ENCODE measurements around the gene EFEMP2. TPM values are rescaled to one million over a fixed set of nuclear protein-coding genes. Genes with fewer than 3 reads are reported as not detected.
A peak's percentile ranks its signal among the peaks of the same experiment; 100 is the strongest.

EFEMP2 gene
- total and polyA plus RNA-seq, 10 of the 15 experiments (the other 5 are each of a cell fraction or from before 2014, with no cell fraction given): 0.24 to 13.2 (median 1.3) TPM; not detected in 1

DNA sequence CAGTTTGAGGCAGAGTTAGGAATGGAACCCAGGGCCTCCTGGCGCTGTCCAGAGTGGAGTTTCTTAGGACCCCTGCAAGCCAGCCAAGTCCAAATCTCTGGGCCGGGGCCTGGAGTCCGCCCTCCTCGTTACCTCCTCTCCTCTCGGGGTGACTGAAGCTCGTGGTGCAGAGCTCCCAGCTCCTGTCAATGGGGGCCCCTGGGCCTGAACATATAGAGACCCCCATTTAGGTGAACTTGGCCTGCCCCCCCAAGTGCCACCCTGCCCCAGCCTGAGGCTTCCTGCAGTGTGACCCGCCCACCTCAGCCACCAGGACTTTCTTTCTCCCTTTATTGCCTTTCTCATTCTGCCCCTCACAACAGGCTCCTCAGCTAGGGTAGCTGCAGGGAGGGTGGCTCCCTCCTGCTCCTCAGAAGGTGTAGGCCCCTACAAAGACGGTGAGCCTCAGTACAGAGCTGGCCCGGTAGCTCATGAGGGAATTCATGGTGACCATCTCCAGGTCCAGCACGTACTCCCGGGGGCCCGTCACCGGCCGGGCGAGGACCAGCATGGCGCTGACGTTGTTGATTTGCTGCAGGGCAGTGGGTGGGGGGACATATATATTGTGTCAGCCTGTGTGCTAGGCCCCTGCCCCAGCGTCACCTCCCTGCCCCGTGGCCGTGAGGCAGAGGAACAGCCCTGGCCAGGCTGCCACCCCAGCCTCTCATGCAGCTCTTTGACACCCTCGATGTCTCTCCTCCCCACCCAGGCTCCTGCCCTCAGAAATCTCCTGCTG lies 5.9 kb downstream of the EFEMP2 start:
- intact Hi-C loops (cut with micrococcal nuclease; ENCODE audit: unreplicated experiment) (no loop called here), in situ Hi-C loops (cut with MboI) (loop anchor here (25.0 kb wide), 1 partner anchor 1629 kb away; the partner anchor contains the start of genes DNAJC4, FKBP2, NUDT22 and PPP1R14B)
- Histone ChIP-seq H3K36me3 (ENCODE audit: control insufficient read depth in 2 of 2, insufficient read depth in 2 of 2, low read length in 1 of 2) (peaks cover 23 to 38% of the 10 kb centered on the region in 2 experiments), H2AFZ (ENCODE audit: control insufficient read depth, low read depth, low read length) (no peak overlapping the region), H3K4me2 (ENCODE audit: control insufficient read depth, insufficient read depth) (no peak overlapping the region), H3K4me1 (ENCODE audit: control insufficient read depth, insufficient read depth, low read length) (peaks cover 15% of the 10 kb centered on the region), H3K9ac (ENCODE audit: control insufficient read depth, insufficient read depth, low read length) (no peak overlapping the region), H3K79me2 (ENCODE audit: control insufficient read depth, insufficient read depth, low read length) (peaks cover 10% of the 10 kb centered on the region), H3K9me3 (replicated peaks; ENCODE audit: control insufficient read depth, insufficient read depth, low read length) (no peaks in the 10 kb centered on the region), H3K27ac (ENCODE audit: control insufficient read depth, insufficient read depth) (no peak overlapping the region), H3K4me3 (no peak overlapping the region), H3K27me3 (replicated peaks in 1 of 2; ENCODE audit: control insufficient read depth in 2 of 2, insufficient read depth in 2 of 2, low read length in 1 of 2) (no peaks in the 10 kb centered on the region), H4K20me1 (ENCODE audit: control insufficient read depth, insufficient read depth) (no peaks in the 10 kb centered on the region; the same call in 1 of the 2 replicates)
- POLR2A ChIA-PET: no interaction called here
- FAIRE-seq: no peak
- RAD21 ChIA-PET (ENCODE audit: unreplicated experiment): no interaction called here
- SMC1A ChIA-PET (ENCODE audit: uncharacterized antibody, unreplicated experiment): no interaction called here
- CTCF ChIA-PET: interaction anchor here (0.8 to 1.6 kb wide), 2 partner anchors 18 to 23 kb away, joined by 3 read pairs; no protein-coding TSS in a partner anchor
- BruUV-seq (replicated peaks): no TSS peak
- DNase-seq (ENCODE audit: low read depth, low spot score): no peak
- WGBS (ENCODE audit: insufficient coverage, insufficient replicate concordance, low lambda C conversion rate, missing lambda C conversion rate): 97% methylated on average over 21 of the region's 21 CpGs
- TF ChIP-seq POLR2A (IDR thresholded peaks at IDR 0.05; ENCODE audit: low read depth, low read length) (peak; percentile 62), EZH2 (IDR thresholded peaks at IDR 0.05; ENCODE audit: borderline replicate concordance, control insufficient read depth, low read depth, low read length) (no peak)
- ATAC-seq: no peak

DNA sequence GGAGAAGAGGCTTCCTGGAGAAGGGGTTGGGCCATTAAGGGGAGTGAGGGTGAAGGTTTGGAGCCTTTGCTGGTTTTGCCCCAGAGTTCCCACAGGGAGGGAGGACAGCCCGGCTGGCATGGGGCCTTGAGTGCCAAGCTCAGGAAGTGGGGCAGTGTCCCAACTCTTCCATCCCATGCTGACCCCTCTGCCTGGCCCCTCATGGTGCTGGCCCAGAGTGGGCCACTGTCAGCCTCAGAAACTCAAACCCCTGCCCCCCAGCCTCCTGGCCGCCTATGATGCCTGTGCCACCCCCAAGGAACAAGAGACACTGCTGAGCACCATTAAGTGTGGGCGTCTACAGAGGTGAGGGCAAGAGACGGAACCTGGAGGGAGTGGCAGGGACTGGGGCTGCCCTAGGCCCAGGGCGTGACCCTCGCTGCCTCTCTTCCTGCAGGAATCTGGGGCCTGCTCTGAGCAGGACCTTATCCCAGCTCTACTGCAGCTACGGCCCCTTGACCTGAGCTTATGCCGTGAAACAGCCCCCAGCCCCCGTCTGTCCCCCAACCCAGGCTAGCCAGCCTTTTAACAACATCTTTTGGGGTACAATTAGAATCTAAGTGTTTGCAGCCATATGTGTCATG lies 6.9 kb downstream of the EFEMP2 start:
- intact Hi-C loops (cut with micrococcal nuclease; ENCODE audit: unreplicated experiment): no loop called here
- 91% methylated on average over 9 of the region's 9 CpGs for WGBS (ENCODE audit: insufficient coverage, insufficient replicate concordance, low lambda C conversion rate, missing lambda C conversion rate)
- FAIRE-seq: no peak
- H3K27me3 ChIP-seq (replicated peaks in 1 of 2; ENCODE audit: control insufficient read depth in 2 of 2, insufficient read depth in 2 of 2, low read length in 1 of 2): no peaks in the 10 kb centered on the region
- ChIA-PET SMC1A (ENCODE audit: uncharacterized antibody, unreplicated experiment) (no interaction called here), RAD21 (ENCODE audit: unreplicated experiment) (no interaction called here), CTCF (interaction anchor here (1.6 kb wide), 1 partner anchor 24 kb away, joined by 3 read pairs; no protein-coding TSS in a partner anchor), POLR2A (no interaction called here)
- H3K36me3 ChIP-seq (ENCODE audit: control insufficient read depth in 2 of 2, insufficient read depth in 2 of 2, low read length in 1 of 2): peaks cover 23 to 38% of the 10 kb centered on the region in 2 experiments
- H3K9me3 ChIP-seq (replicated peaks; ENCODE audit: control insufficient read depth, insufficient read depth, low read length): no peaks in the 10 kb centered on the region
- no TSS peak for BruUV-seq (replicated peaks)
- H3K9ac ChIP-seq (ENCODE audit: control insufficient read depth, insufficient read depth, low read length): no peak overlapping the region
- no peak overlapping the region for H2AFZ ChIP-seq (ENCODE audit: control insufficient read depth, low read depth, low read length)
- no peaks in the 10 kb centered on the region; the same call in 1 of the 2 replicates for H4K20me1 ChIP-seq (ENCODE audit: control insufficient read depth, insufficient read depth)
- no peak overlapping the region for H3K4me3 ChIP-seq
- in situ Hi-C loops (cut with MboI): loop anchor here (25.0 kb wide), 1 partner anchor 1628 kb away; the partner anchor contains the start of genes DNAJC4, FKBP2, NUDT22 and PPP1R14B
- peaks cover 17% of the 10 kb centered on the region for H3K4me1 ChIP-seq (ENCODE audit: control insufficient read depth, insufficient read depth, low read length)
- DNase-seq (ENCODE audit: low read depth, low spot score): no peak
- no peak for ATAC-seq
- H3K79me2 ChIP-seq (ENCODE audit: control insufficient read depth, insufficient read depth, low read length): peaks cover 20% of the 10 kb centered on the region
- H3K4me2 ChIP-seq (ENCODE audit: control insufficient read depth, insufficient read depth): no peak overlapping the region
- no peak overlapping the region for H3K27ac ChIP-seq (ENCODE audit: control insufficient read depth, insufficient read depth)
- no peak for TF ChIP-seq SP1 (IDR thresholded peaks at IDR 0.05; ENCODE audit: low read depth, low read length)
- TF ChIP-seq, protein P1, sequence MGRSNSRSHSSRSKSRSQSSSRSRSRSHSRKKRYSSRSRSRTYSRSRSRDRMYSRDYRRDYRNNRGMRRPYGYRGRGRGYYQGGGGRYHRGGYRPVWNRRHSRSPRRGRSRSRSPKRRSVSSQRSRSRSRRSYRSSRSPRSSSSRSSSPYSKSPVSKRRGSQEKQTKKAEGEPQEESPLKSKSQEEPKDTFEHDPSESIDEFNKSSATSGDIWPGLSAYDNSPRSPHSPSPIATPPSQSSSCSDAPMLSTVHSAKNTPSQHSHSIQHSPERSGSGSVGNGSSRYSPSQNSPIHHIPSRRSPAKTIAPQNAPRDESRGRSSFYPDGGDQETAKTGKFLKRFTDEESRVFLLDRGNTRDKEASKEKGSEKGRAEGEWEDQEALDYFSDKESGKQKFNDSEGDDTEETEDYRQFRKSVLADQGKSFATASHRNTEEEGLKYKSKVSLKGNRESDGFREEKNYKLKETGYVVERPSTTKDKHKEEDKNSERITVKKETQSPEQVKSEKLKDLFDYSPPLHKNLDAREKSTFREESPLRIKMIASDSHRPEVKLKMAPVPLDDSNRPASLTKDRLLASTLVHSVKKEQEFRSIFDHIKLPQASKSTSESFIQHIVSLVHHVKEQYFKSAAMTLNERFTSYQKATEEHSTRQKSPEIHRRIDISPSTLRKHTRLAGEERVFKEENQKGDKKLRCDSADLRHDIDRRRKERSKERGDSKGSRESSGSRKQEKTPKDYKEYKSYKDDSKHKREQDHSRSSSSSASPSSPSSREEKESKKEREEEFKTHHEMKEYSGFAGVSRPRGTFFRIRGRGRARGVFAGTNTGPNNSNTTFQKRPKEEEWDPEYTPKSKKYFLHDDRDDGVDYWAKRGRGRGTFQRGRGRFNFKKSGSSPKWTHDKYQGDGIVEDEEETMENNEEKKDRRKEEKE (IDR thresholded peaks at IDR 0.05): no peak
- TF ChIP-seq POLR2AphosphoS5 (IDR thresholded peaks at IDR 0.05; ENCODE audit: low read length): peak; percentile 27
- no peak for TF ChIP-seq NR2F1 (conservative IDR thresholded peaks at IDR 0.05)
- no peak for TF ChIP-seq NR2C1 (IDR thresholded peaks at IDR 0.05)
- no peak for TF ChIP-seq BRCA1 (IDR thresholded peaks at IDR 0.05; ENCODE audit: low read depth, low read length)
- no peak for TF ChIP-seq ZNF217 (IDR thresholded peaks at IDR 0.05)
- TF ChIP-seq, protein P2, sequence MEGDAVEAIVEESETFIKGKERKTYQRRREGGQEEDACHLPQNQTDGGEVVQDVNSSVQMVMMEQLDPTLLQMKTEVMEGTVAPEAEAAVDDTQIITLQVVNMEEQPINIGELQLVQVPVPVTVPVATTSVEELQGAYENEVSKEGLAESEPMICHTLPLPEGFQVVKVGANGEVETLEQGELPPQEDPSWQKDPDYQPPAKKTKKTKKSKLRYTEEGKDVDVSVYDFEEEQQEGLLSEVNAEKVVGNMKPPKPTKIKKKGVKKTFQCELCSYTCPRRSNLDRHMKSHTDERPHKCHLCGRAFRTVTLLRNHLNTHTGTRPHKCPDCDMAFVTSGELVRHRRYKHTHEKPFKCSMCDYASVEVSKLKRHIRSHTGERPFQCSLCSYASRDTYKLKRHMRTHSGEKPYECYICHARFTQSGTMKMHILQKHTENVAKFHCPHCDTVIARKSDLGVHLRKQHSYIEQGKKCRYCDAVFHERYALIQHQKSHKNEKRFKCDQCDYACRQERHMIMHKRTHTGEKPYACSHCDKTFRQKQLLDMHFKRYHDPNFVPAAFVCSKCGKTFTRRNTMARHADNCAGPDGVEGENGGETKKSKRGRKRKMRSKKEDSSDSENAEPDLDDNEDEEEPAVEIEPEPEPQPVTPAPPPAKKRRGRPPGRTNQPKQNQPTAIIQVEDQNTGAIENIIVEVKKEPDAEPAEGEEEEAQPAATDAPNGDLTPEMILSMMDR (IDR thresholded peaks at IDR 0.05 in 2 of 3, conservative IDR thresholded peaks at IDR 0.05 in 1 of 3; ENCODE audit: control insufficient read depth in 2 of 3, extremely low read depth in 1 of 3, insufficient read depth in 1 of 3, low read depth in 3 of 3, low read length in 3 of 3): no peak
- TF ChIP-seq WRNIP1 (IDR thresholded peaks at IDR 0.05; ENCODE audit: borderline replicate concordance, low read depth, low read length): no peak
- TF ChIP-seq SREBF2 (IDR thresholded peaks at IDR 0.05; ENCODE audit: low read length): no peak

Measured in GM12878 (cell line).